ENCODE results near the gene CES4A.
A peak's percentile ranks its signal among the peaks of the same experiment; 100 is the strongest.
"Not testable (repeated sequence)": the region's sequence is repeated elsewhere in the genome, so short reads cannot be mapped to it uniquely, and the experiment has no call there.

The CES4A gene

DNA sequence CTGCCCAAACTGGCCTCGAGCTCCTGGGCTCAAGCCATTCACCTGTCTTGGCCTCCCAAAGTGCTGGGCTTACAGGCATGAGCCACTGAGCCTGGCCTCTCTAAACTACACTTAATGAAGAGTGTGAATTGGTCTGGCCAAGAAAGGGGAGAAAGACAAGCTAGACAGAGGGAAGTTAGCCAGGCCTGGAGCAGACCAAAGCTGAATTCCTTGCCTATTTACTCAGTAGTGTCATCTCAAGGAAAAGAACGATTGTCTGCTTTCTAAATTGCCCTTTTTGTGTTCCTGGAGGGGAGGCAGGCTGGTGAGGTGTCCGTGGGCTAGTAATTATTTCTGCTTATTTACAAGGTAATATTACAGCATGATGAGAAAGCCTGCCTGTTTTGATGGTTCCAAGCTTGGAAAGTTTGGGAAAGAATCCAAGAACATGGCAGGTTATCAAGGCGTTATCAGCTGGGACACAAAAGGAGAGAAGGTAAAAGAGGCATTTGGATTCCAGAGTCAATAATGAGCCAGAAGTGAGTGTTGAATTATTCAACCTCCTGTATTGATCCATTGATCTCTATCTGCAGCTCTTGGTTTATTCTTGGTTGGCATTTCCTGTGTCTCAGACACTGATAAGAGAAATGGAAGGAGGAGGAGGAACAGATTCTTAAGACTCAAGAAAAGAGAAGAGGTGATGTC lies 34.3 kb downstream of the CES4A start:
- DNase-seq (ENCODE audit: low spot score), result no peak

- DNase-seq (ENCODE audit: low spot score), result no peak
Observed at GRCh38 chr16:67023689-67024088, 35.3 kb downstream of the CES4A start.

GRCh38 chr16:67024384-67025209 lies 36.2 kb downstream of the CES4A start:
- DNase-seq (ENCODE audit: low spot score), result no peak

GRCh38 chr16:67025210-67025550 lies 36.8 kb downstream of the CES4A start:
- no peak for DNase-seq (ENCODE audit: low spot score)

- DNase-seq (ENCODE audit: low spot score), result no peak
Observed at GRCh38 chr16:67026570-67026969, 38.2 kb downstream of the CES4A start.

- no peak for DNase-seq (ENCODE audit: low spot score)
Observed at GRCh38 chr16:67027046-67027445, 38.7 kb downstream of the CES4A start.

- DNase-seq (ENCODE audit: low spot score), result no peak
Observed at GRCh38 chr16:67028167-67028695, 39.8 kb downstream of the CES4A start.

GRCh38 chr16:67028696-67029253 lies 40.4 kb downstream of the CES4A start, which contains the start of gene CBFB:
Gene CBFB, plus strand, starts transcription at chr16:67029149. Its CDS starts 259 bp downstream, at chr16:67029408.
- DNase-seq (ENCODE audit: low spot score), result peak; percentile 98

GRCh38 chr16:67029254-67030096 lies 41.1 kb downstream of the CES4A start:
- peak; percentile 65 for DNase-seq (ENCODE audit: low spot score)

- no peak for DNase-seq (ENCODE audit: low spot score)
Observed at GRCh38 chr16:67030221-67030962, 42.0 kb downstream of the CES4A start.

DNA sequence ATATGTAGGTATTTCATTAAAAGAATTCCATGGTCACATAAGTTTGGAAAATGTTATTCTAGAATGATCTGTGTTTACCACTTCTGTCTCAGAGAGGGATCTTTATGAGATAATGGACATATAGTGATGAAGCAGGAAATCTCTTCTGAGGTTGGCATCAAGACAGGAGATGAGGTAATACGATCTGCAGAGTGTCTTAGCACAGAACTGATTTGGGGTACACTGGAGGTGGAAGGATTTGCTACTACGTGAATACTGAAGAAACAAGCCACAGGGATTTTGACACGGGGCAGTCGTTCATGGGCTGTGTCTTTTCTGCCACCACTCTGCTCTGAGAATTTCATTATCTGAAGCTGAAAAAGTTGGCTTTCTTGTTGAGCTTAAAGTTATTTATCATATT lies 46.1 kb downstream of the CES4A start:
- DNase-seq (ENCODE audit: low spot score), result no peak

DNA sequence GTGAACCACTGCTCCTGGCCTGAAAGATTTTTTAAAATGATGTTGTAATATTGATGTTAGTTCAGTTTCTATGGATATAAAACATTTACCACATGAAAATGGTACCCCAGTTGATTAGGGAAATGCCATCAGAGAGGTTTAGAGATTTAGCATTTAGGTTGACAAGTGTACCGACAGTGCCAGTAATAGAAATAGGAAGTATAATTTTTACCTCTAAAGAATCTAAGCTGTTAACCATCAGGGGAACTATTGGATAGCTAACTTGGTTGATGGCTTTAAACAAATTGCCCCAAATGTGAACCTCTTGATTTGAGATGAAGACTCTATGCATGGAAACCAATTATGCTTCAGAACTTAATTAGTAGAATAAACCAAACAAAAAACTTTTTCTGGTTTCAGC lies 47.0 kb downstream of the CES4A start:
- no peak for DNase-seq (ENCODE audit: low spot score)

- no peak for DNase-seq (ENCODE audit: low spot score)
Observed at GRCh38 chr16:67036323-67036741, 47.9 kb downstream of the CES4A start.

- no peak for DNase-seq (ENCODE audit: low spot score)
Observed at GRCh38 chr16:67039260-67040020, 51.1 kb downstream of the CES4A start.

- DNase-seq (ENCODE audit: low spot score), result no peak
Observed at GRCh38 chr16:67040166-67040565, 51.8 kb downstream of the CES4A start.

GRCh38 chr16:67040906-67041305 lies 52.5 kb downstream of the CES4A start:
- DNase-seq (ENCODE audit: low spot score), result no peak

DNA sequence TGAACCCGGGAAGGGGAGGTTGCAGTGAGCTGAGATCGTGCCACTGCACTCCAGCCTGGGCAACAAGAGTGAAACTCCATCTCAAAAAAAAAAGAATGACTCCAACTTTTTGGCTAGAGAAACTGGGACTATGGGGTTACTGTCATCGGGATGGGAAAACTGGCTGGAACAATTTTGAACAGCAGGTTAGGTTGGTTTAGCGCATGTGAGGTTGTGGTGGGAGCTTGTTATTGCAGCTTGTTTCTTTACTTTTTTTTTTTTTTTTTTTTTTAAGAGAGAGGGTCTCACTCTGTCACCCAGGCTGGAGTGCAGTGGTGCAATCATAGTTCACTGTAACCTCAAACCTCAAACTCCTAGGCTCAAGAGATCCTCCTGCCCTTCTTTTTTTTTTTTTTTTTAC lies 53.1 kb downstream of the CES4A start:
- not testable (repeated sequence) for DNase-seq (ENCODE audit: low spot score)

DNA sequence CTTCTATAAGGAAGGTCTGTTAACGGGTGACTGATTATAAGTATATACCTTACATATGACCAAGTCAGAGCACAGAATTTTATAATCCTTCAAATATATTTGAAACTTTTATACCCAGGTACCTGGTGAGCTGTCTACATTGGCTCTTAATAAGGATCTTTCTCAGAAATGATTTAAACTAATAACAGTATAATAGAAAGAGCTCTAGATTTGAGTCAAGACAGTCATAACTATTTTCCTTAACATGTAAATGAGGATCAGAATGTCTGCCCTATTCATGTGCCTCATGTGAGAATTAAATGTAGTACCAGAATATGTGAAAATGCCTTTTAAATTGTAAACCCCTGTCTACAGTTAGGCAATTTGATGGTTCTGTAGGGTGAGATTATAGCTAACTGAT lies 55.0 kb downstream of the CES4A start:
- DNase-seq (ENCODE audit: low spot score), result no peak

DNA sequence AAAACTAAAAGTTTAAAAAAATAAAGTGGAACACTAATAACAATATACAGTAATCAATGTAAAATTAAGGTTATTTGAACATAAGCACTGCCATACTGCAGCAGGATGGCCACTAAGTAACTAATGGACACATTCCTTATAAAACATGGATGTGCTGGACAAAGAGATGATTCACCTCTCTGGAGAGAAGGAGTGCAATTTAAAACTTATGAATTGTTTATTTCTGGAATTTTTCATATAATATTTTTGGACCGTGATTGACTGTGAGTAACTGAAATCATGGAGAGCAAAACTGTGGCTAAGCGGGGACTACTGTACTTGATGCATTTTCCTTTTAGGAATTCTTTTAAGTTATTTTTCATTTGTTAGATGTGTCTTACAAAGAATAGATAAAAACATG lies 62.4 kb downstream of the CES4A start:
- no peak for DNase-seq (ENCODE audit: low spot score)

DNA sequence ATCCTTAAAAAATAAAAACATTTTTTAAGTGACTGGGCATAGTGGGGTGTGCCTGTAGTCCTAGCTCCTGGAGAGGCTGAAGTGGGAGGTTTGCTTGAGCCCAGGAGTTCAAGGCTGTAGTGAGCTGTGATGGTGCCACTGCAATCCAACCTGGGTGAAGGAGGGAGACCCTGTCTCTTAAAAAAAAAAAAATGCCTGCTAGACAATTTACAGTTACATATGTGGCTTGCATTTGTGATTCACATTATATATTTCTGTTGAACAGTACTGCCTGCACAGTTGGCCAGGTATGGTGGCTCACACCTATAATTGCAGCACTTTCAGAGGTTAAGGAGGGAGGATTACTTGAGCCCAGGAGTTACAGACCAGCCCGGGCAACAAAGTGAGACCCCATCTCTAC lies 64.0 kb downstream of the CES4A start:
- DNase-seq (ENCODE audit: low spot score), result no peak

Measured in hepatic stellate cell (primary cell).